Effector memory CD8-positive, alpha-beta T cell (primary cell): ENCODE results near the gene PDSS2.
A peak's percentile ranks its signal among the peaks of the same experiment; 100 is the strongest.

Experiments used
- ATAC-seq: fragments of 150-1000 bp; cut with Tn5 transposase; replicated peaks from 2 replicates; pipeline ENCODE4 v1.10.0; 2021; ENCODE audit warnings: mild to moderate bottlenecking, moderate library complexity
- DNase-seq, 3 experiments: peaks; one replicate each; pipeline ENCODE4 v3.0.0; 2021
- H3K27ac Mint-ChIP-seq, 2 donors: one replicate each; pipeline ENCODE4 v1.8.0; 2022; ENCODE audit warnings: mild to moderate bottlenecking in 2 of 2, mixed read lengths in 2 of 2, moderate library complexity in 2 of 2
- H3K27me3 Mint-ChIP-seq, 2 donors: one replicate each; pipeline ENCODE4 v1.8.0; 2022; ENCODE audit warnings: mixed read lengths in 2 of 2
- H3K36me3 Mint-ChIP-seq: one replicate; pipeline ENCODE4 v1.8.0; 2022; ENCODE audit warnings: mild to moderate bottlenecking, moderate library complexity, mixed read lengths; ENCODE audit not compliant: insufficient read depth
- H3K4me1 Mint-ChIP-seq, 2 donors: one replicate each; pipeline ENCODE4 v1.8.0; 2022; ENCODE audit warnings: low read depth in 2 of 2, mixed read lengths in 2 of 2
- H3K4me3 Mint-ChIP-seq, 2 donors: one replicate each; pipeline ENCODE4 v1.8.0; 2022; ENCODE audit warnings: mild to moderate bottlenecking in 2 of 2, mixed read lengths in 2 of 2, moderate library complexity in 2 of 2
- H3K9me3 Mint-ChIP-seq, 2 donors: one replicate each; pipeline ENCODE4 v1.8.0; 2022; ENCODE audit warnings: mixed read lengths in 2 of 2

The PDSS2 gene

DNA sequence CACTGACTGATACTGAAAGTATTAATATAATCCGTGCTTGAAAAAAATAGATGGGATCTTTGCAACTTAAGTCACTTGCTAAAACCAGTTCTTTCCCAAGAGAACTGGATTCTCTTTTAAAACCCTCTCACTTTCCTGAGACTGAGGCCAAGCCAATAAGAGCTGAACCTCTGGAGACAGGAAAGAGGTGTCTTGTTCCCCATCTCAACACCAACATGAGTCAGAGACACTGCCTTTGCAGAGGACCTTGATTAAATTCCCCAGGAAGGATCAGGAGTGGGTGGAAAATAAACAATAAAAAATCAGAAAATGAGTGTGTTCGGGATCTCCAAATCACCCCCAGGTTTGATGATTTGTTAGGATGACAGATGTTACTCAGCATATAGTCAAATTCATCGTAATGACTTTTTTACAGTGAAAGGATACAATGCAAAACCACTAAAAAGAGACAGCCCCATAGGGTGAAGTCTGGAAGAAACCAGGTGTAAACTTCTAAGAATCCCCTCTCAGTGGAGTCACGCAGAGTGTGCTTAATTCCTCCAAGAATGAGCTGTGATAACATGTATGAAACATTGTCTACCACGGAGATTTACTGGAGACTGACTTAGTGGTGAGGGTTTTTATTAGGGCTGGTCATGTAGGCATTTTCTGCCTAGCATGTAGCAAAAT, 221.2 kb downstream of the PDSS2 start:
- H3K9me3 Mint-ChIP-seq: peaks cover 0 to 1% of the 10 kb centered on the region in 2 donors
- H3K4me3 Mint-ChIP-seq: no peak overlapping the region
- no peaks in the 10 kb centered on the region for H3K4me1 Mint-ChIP-seq
- DNase-seq: no peak
- no peak overlapping the region for H3K27ac Mint-ChIP-seq
- H3K27me3 Mint-ChIP-seq: no peaks in the 10 kb centered on the region
- peaks cover 17% of the 10 kb centered on the region for H3K36me3 Mint-ChIP-seq
- ATAC-seq: no peak

DNA sequence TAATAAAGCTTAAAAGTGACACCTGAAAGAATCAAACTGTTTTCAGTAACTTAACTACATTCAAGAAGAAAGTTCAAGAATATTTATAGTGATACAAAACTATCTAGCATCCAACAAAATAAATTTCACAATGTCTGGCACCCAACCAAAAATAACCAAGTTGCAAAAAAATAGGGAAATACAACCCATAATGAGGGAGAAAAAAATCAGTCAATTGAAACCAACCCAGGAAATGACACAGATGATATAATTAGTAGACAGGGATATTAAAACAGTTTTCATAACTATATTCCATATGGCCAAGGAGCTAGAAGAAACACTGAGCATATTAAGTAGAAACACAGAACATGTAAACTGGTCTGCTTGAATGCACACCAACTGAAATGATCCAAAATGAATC, 223.9 kb downstream of the PDSS2 start:
- Mint-ChIP-seq H3K4me3 (no peak overlapping the region), H3K9me3 (peaks cover 0 to 1% of the 10 kb centered on the region in 2 donors), H3K36me3 (peaks cover 17% of the 10 kb centered on the region), H3K27me3 (no peaks in the 10 kb centered on the region), H3K4me1 (no peaks in the 10 kb centered on the region), H3K27ac (no peak overlapping the region)
- DNase-seq (no peak), ATAC-seq (no peak)

- Mint-ChIP-seq H3K4me3 (no peak overlapping the region), H3K4me1 (no peaks in the 10 kb centered on the region), H3K27ac (no peak overlapping the region), H3K27me3 (no peaks in the 10 kb centered on the region), H3K36me3 (peaks cover 12% of the 10 kb centered on the region), H3K9me3 (peaks cover 0 to 1% of the 10 kb centered on the region in 2 donors)
- DNase-seq: no peak
- no peak for ATAC-seq
These were observed 224.4 kb downstream of the PDSS2 start for GRCh38 chr6:107235007-107235406.

- no peak for ATAC-seq
- no peaks in the 10 kb centered on the region for H3K36me3 Mint-ChIP-seq
- H3K27ac Mint-ChIP-seq: no peak overlapping the region
- DNase-seq: no peak
- no peak overlapping the region for H3K4me3 Mint-ChIP-seq
- H3K4me1 Mint-ChIP-seq: no peaks in the 10 kb centered on the region
- no peaks in the 10 kb centered on the region for H3K27me3 Mint-ChIP-seq
- peaks cover 0 to 1% of the 10 kb centered on the region in 2 donors for H3K9me3 Mint-ChIP-seq
These were observed 228.1 kb downstream of the PDSS2 start for GRCh38 chr6:107231243-107231642.

DNA sequence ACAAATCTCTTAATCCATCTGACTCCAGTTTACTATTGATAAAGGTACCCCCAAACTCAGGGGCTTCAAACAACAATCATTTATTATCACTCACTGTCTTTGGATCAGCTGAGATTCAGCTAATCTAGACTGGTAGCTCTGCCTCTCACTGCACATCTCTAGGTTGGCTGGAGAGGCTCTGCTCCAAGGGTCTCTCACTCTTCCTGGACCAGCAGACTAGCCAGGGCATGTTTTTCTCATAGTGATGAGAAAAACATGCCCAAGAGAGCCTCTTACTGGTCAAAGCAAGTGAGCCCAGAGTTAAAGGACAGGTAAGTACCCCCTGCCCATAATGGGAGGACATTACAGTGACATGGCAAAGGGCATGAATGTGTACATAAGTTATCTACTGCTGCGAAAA, 228.9 kb downstream of the PDSS2 start:
- no peaks in the 10 kb centered on the region for H3K4me1 Mint-ChIP-seq
- DNase-seq (no peak), ATAC-seq (no peak)
- H3K27me3 Mint-ChIP-seq: no peaks in the 10 kb centered on the region
- H3K36me3 Mint-ChIP-seq: no peaks in the 10 kb centered on the region
- H3K9me3 Mint-ChIP-seq: no peaks in the 10 kb centered on the region
- no peak overlapping the region for H3K4me3 Mint-ChIP-seq
- H3K27ac Mint-ChIP-seq: no peak overlapping the region

GRCh38 chr6:107230024-107230423, 229.3 kb downstream of the PDSS2 start:
- ATAC-seq (no peak), DNase-seq (no peak)
- Mint-ChIP-seq H3K27me3 (no peaks in the 10 kb centered on the region), H3K9me3 (no peaks in the 10 kb centered on the region), H3K4me3 (no peak overlapping the region), H3K4me1 (no peaks in the 10 kb centered on the region), H3K36me3 (no peaks in the 10 kb centered on the region), H3K27ac (no peak overlapping the region)

DNA sequence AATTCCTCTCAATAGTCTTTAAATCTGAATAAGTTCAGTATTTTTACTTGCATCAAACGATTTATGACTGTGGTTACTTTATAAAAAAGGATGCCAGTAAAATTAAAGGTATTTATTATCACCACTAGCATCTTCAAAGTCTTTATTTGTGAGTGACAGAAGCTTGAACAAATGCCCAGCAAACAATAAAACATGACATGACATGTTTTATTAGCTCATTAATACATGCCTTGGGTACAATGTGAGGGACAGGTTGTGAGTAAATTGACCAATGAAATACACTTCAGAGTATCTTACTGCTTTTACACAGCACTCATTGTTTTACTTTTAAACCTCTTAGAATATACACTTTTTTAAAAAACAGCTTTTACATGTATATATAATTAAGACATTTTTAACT, 230.6 kb downstream of the PDSS2 start:
- ATAC-seq (no peak), DNase-seq (no peak)
- Mint-ChIP-seq H3K27me3 (no peaks in the 10 kb centered on the region), H3K36me3 (peaks cover 4% of the 10 kb centered on the region), H3K27ac (no peak overlapping the region), H3K4me3 (no peak overlapping the region), H3K4me1 (no peaks in the 10 kb centered on the region), H3K9me3 (no peaks in the 10 kb centered on the region)

- H3K36me3 Mint-ChIP-seq: peaks cover 4% of the 10 kb centered on the region
- no peaks in the 10 kb centered on the region for H3K9me3 Mint-ChIP-seq
- H3K27me3 Mint-ChIP-seq: no peaks in the 10 kb centered on the region
- peaks cover 0 to 4% of the 10 kb centered on the region in 2 donors for H3K4me1 Mint-ChIP-seq
- no peak overlapping the region for H3K27ac Mint-ChIP-seq
- no peak for ATAC-seq
- no peak for DNase-seq
- no peak overlapping the region for H3K4me3 Mint-ChIP-seq
These were observed 237.8 kb downstream of the PDSS2 start for GRCh38 chr6:107221519-107221918.

DNA sequence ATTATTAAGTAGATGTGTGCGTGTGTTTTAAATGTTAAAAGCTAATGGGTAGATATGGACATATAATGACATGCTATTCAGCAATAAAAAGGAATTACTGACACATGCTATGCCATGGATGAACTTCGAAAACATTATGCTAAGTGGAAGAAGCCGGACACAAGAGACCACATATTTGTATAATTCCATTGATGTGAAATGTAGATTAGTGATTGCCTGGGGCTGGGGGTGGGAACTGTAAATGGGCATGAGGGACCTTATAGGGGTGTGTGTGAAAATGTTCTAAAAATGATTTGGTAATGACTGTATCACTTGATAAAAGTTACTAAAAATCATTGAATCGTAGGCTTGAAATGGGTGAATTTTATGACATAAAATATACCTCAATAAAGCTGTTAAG, 239.5 kb downstream of the PDSS2 start:
- ATAC-seq (no peak), DNase-seq (no peak)
- no peaks in the 10 kb centered on the region for H3K27me3 Mint-ChIP-seq
- H3K4me3 Mint-ChIP-seq: no peak overlapping the region
- H3K4me1 Mint-ChIP-seq: peaks cover 0 to 4% of the 10 kb centered on the region in 2 donors
- no peak overlapping the region for H3K27ac Mint-ChIP-seq
- H3K36me3 Mint-ChIP-seq: peaks cover 4% of the 10 kb centered on the region
- no peaks in the 10 kb centered on the region for H3K9me3 Mint-ChIP-seq

DNA sequence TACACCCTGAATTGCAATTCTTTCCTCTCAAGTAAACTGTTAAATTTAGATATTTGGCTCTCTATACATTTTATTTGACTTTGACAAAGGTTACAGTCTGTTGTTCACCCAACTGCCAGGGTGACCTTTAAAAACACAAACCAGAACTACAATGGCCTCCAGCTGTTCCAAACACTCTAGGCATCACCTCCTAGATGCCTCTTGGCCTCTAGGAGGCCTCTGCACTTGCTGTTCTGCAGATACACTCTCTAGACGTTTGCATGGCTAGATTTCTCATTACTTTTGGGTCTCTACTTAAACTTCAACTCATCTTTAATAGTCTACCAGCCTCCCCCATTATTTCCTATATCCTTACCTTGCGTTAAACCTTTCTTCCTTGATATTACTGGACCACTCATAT, 241.2 kb downstream of the PDSS2 start:
- H3K27ac Mint-ChIP-seq: no peak overlapping the region
- H3K4me1 Mint-ChIP-seq: peaks cover 0 to 4% of the 10 kb centered on the region in 2 donors
- H3K9me3 Mint-ChIP-seq: no peaks in the 10 kb centered on the region
- ATAC-seq (no peak), DNase-seq (no peak)
- H3K27me3 Mint-ChIP-seq: no peaks in the 10 kb centered on the region
- no peaks in the 10 kb centered on the region for H3K36me3 Mint-ChIP-seq
- H3K4me3 Mint-ChIP-seq: no peak overlapping the region

- DNase-seq (no peak), ATAC-seq (no peak)
- no peaks in the 10 kb centered on the region for H3K36me3 Mint-ChIP-seq
- peaks cover 0 to 4% of the 10 kb centered on the region in 2 donors for H3K4me1 Mint-ChIP-seq
- H3K27ac Mint-ChIP-seq: no peak overlapping the region
- H3K27me3 Mint-ChIP-seq: no peaks in the 10 kb centered on the region
- no peaks in the 10 kb centered on the region for H3K9me3 Mint-ChIP-seq
- H3K4me3 Mint-ChIP-seq: no peak overlapping the region
These were observed 242.1 kb downstream of the PDSS2 start for GRCh38 chr6:107217248-107217647.

DNA sequence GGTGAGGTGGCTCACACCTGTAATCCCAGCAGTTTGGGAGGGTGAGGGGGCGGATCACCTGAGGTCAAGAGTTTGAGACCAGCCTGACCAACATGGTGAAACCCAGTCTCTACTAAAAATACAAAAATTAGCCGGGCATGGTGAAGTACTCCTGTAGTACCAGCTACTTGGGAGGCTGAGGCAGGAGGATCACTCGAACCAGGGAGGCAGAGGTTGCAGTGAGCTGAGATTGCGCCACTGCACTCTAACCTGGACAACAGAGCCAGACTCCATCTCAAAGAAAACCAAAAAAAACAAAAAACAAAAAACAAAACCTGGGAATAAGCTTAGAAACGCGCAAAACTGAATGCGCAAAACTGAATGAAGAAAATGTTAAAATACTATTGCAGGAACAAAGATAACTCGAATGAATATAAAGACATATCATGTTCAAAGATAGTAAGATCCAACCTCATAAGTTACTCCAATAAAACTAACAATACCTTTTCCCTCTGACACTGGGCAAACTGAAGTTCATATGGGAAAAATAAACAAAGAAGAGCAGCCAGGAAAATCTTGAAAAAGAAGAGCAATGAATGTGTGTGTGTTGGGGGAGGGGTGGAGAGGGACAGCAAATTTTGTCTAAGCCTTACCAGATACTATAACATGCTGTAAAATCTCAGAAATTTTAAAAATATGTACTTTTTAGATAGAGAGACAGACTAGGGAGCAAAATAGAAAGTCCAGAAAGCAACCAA, 243.0 kb downstream of the PDSS2 start:
- H3K4me1 Mint-ChIP-seq: peaks cover 0 to 4% of the 10 kb centered on the region in 2 donors
- no peak overlapping the region for H3K4me3 Mint-ChIP-seq
- no peaks in the 10 kb centered on the region for H3K36me3 Mint-ChIP-seq
- DNase-seq (no peak), ATAC-seq (no peak)
- no peaks in the 10 kb centered on the region for H3K9me3 Mint-ChIP-seq
- no peaks in the 10 kb centered on the region for H3K27me3 Mint-ChIP-seq
- peak overlapping the region in 1 of 2 donors; percentile 8 for H3K27ac Mint-ChIP-seq

DNA sequence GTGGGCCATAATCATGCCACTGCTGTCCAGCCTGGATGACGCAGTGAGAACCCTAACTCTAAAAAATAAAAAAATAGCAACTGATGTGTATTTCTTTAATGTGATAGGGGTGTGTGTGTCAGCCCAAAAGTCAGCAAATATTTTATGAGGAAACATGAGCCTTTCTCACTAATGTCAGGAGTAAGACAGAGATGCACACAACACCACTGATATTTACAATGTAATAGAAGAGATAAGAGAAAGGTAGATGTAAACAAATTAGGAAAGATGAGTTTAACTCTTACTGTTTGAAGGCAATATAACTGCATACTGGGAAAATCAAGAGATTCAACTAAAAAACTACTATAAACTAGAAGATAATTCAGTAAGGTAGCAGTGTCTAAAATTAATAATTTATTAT, 244.0 kb downstream of the PDSS2 start:
- ATAC-seq (no peak), DNase-seq (no peak)
- Mint-ChIP-seq H3K9me3 (no peaks in the 10 kb centered on the region), H3K27me3 (no peaks in the 10 kb centered on the region), H3K27ac (no peak overlapping the region), H3K4me3 (no peak overlapping the region), H3K36me3 (no peaks in the 10 kb centered on the region), H3K4me1 (peaks cover 0 to 4% of the 10 kb centered on the region in 2 donors)

GRCh38 chr6:107214655-107215054, 244.7 kb downstream of the PDSS2 start:
- Mint-ChIP-seq H3K27ac (no peak overlapping the region), H3K4me1 (peaks cover 0 to 4% of the 10 kb centered on the region in 2 donors), H3K4me3 (no peak overlapping the region), H3K27me3 (no peaks in the 10 kb centered on the region), H3K9me3 (no peaks in the 10 kb centered on the region), H3K36me3 (no peaks in the 10 kb centered on the region)
- ATAC-seq (no peak), DNase-seq (no peak)
